T follicular helper cell (primary cell): Measurements from ENCODE around the gene MEDAG.
"Not testable (repeated sequence)": the region's sequence is repeated elsewhere in the genome, so short reads cannot be mapped to it uniquely, and the experiment has no call there.

Experiments used
- DNase-seq: peaks from one replicate; pipeline ENCODE4 v3.0.0-alpha.2; 2020; ENCODE audit warnings: low read depth

Gene MEDAG

DNA sequence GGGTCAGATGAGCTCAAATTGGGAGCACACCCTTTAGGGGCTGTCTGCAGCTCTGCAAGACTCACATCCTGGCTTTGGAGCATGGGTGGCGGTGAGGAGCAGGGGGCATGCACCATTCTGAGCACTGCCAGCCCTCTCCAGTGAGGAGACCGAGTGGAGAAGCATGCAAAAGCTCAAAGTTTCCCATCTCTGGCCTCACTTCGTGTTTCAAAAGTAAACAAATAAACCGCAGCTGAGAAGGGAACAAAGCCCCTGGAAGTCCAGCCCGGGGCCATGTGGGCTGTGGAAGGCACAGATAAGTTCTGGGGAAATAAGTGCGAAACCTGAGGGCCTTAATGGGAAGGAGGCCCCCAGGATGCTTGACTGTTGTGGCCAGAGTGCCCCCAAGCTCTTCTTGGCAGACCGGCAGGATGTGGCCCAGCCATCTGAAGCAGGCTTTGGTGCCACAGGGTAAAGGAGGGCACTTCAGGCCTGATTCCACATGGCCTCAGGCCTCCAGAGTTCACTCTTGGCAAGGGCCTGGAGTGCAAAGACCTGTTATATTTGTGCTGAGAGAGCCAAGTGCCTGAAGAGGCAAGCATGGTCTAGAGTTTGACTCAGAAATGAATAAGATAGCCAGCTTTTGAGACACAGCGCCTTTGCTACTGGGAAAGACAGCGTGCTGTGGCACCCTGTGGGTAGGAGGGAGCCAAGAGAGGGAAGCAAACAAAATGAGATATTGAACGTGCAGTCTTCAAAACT is 1.2 kb downstream of the MEDAG start:
- no peak for DNase-seq

- no peak for DNase-seq
Observed at GRCh38 chr13:30908416-30908980, 2.4 kb downstream of the MEDAG start.

- no peak for DNase-seq
Observed at GRCh38 chr13:30910676-30911075, 4.6 kb downstream of the MEDAG start.

GRCh38 chr13:30915691-30916541 is 9.8 kb downstream of the MEDAG start:
- no peak for DNase-seq

DNA sequence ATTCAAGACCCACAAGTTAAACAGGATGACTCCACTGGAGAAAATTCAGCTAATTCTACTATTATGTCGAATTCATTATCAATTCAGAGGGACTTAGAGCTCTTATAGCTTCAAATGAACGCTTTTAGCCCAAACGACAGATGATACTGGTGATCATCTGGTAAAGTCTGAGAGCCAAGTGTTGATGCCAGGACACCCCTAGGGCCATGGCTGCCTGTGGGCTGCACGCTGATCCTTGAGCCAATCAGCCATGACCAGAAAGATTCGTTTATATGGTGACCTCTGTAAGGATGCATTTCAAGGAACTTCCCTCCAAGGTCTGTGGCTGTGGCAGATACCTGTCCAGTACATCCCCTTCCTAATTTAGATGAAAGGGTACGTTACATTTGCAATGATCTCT is 10.9 kb downstream of the MEDAG start:
- DNase-seq, result no peak

GRCh38 chr13:30918662-30919405 is 12.8 kb downstream of the MEDAG start:
- DNase-seq, result no peak

- no peak for DNase-seq
Observed at GRCh38 chr13:30920162-30920909, 14.3 kb downstream of the MEDAG start.

GRCh38 chr13:30923418-30923817 is 17.3 kb downstream of the MEDAG start:
- DNase-seq, result no peak

DNA sequence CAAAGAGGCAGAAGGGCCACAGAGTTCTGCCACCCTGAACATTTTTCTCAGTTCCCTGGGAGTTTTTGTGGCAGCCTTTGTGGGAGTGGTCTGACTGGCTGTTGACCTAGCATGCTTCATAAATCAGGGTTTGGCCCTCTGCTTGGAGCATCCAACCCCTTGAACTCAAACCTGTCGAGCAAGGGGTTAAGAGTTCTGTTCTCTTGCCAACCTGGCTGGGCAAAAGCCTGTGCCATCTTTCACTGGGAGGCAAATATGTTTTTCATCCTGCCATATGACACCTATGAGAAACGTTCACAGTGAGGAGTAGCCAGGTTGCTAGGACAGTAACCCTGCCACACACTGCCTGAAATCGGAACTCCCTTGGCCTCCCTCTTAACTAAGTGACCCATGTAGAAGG is 18.6 kb downstream of the MEDAG start:
- no peak for DNase-seq

DNA sequence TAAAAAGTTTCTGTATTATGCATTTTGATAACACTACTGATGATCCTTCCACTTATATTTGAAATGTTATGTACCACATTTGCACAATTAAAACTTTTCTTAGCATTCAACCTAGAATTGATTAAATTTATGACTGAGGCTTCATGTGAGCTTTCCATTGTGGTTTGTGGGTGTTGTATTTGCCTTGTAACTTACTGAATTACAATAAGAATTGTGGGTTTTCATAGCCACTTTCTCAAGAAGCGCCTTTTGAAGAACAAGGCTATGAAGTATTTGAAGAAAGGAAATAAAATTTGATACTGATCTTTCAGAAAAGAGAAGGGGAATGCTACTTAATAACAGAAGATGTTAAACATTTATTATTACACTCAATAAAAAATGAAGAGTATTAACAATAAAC is 19.4 kb downstream of the MEDAG start:
- no peak for DNase-seq

DNA sequence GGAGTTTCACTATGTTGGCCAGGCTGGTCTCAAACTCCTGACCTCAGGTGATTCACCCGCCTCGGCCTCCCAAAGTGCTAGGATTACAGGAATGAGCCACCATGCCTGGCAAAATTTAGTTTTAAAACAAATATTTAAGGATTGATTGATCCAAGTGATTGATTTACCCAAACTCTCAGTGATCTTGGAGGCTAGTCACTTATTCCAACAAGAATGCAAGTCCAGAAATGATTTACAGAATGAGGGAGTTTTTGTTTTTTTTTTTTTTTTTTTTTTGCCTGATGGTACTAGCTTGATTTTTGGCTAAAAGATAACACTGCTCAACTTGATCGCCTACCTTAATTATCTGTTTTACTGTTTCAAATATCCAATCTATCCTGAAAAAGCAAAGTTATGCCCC is 20.7 kb downstream of the MEDAG start:
- DNase-seq, result no peak

DNA sequence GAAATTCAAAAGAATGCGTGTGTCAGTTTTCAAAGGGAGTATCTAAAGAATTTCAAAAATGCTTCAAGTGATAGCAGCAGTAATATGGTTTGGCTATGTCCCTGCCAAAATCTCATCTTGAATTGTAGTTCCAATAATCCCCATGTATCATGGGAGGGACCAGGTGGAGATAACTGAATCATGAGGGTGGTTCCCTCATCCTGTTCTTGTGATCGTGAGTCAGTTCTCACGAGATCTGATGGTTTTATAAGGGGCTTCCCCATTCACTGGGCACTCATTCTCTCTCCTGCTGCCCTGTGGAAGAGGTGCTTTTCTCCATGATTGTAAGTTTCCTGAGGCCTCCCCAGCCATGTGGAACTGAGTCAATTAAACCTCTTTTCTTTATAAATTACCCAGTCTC is 21.1 kb downstream of the MEDAG start:
- not testable (repeated sequence) for DNase-seq

GRCh38 chr13:30927595-30927994 is 21.5 kb downstream of the MEDAG start:
- DNase-seq, result no peak

DNA sequence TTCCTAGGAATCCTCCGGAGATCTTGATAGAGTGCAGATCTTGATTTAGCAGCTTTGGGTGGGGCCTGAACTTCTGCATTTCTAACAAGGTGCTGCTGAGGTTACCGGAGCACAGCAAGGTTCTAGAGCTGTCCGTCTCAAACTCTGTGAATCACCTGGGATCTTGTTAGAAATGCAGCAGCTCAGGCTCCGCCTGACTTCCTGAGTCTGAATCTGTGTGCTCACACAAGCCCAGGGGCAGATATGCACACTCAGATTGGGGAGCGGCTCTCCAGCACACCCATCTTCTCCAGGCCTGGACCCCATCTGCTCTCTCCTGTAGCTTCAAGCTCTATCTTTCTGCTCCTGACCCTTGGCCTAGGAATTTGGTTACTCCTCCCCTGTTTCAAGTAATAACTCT is 22.9 kb downstream of the MEDAG start:
- no peak for DNase-seq

- no peak for DNase-seq
Observed at GRCh38 chr13:30932481-30933353, 26.6 kb downstream of the MEDAG start, which contains the start of gene TEX26. TEX26 (plus strand) TSS chr13:30932656; CDS start chr13:30932716, 60 bp downstream.

GRCh38 chr13:30933354-30933670 is 27.2 kb downstream of the MEDAG start:
- DNase-seq, result no peak

DNA sequence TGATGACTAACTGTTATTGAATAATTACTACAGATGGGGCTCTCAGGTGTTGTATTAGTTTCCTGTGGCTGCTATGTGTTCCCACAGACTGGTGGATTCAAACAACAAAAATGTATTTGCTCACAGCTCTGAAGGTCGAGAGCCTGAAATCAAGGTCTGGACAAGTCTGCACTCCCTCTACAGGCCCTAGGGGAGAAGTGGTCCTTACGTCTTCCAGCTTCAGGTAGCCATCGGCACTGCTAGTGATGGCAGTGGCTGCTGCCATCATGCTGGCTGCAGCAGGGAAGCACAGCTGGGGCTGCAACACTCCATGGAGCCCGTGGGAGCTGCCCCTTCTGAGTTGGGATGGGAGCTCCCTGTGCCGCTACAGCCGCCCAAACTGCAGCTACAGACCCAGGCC is 28.3 kb downstream of the MEDAG start:
- DNase-seq, result no peak

GRCh38 chr13:30934803-30935202 is 28.7 kb downstream of the MEDAG start:
- DNase-seq, result no peak

- DNase-seq, result no peak
Observed at GRCh38 chr13:30936971-30937370, 30.9 kb downstream of the MEDAG start.

GRCh38 chr13:30943881-30944280 is 37.8 kb downstream of the MEDAG start:
- DNase-seq, result no peak
